ENCODE measurements around the gene UBR3. TPM values are rescaled to one million over a fixed set of nuclear protein-coding genes. Genes with fewer than 3 reads are reported as not detected.

The UBR3 gene
- total RNA-seq, 6 experiments from 2014 or later: 25.3 to 37.3 (median 29.9) TPM

DNA sequence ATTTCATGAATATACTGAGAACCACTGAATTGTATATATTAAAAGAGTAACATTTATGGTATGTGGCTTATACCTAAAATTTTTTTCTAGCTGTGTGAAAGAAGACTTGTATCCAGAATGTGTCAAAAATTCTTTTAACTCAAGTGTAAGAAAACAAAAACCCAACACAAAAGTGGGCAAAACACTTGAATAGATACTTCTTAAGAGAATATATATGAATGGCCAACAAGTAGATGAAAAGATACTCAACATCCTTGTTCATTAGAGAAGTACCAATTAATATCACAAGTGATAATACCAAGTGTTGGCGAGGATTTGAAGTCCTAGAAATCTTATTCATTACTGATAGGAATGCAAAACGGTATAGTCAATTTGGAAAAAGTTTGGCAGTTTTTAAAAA lies 243.5 kb downstream of the UBR3 start:
- Histone ChIP-seq H3K36me3 (peaks cover 0 to 9% (median 3%) of the 10 kb centered on the region in 4 donors), H3K4me3 (no peak overlapping the region), H3K27me3 (no peaks in the 10 kb centered on the region), H3K4me1 (no peaks in the 10 kb centered on the region), H3K27ac (no peak overlapping the region), H3K9me3 (no peaks in the 10 kb centered on the region)
- ATAC-seq: no peak
- WGBS (ENCODE audit: insufficient coverage, low coverage, low lambda C conversion rate, missing lambda C conversion rate): 86% methylated on average over 2 of the region's 2 CpGs
- TF ChIP-seq, protein P1, sequence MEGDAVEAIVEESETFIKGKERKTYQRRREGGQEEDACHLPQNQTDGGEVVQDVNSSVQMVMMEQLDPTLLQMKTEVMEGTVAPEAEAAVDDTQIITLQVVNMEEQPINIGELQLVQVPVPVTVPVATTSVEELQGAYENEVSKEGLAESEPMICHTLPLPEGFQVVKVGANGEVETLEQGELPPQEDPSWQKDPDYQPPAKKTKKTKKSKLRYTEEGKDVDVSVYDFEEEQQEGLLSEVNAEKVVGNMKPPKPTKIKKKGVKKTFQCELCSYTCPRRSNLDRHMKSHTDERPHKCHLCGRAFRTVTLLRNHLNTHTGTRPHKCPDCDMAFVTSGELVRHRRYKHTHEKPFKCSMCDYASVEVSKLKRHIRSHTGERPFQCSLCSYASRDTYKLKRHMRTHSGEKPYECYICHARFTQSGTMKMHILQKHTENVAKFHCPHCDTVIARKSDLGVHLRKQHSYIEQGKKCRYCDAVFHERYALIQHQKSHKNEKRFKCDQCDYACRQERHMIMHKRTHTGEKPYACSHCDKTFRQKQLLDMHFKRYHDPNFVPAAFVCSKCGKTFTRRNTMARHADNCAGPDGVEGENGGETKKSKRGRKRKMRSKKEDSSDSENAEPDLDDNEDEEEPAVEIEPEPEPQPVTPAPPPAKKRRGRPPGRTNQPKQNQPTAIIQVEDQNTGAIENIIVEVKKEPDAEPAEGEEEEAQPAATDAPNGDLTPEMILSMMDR (IDR thresholded peaks at IDR 0.05): no peak
- no peak for TF ChIP-seq POLR2A (IDR thresholded peaks at IDR 0.05)
- DNase-seq: no peak
- intact Hi-C loops (cut with DNase I): no loop called here

DNA sequence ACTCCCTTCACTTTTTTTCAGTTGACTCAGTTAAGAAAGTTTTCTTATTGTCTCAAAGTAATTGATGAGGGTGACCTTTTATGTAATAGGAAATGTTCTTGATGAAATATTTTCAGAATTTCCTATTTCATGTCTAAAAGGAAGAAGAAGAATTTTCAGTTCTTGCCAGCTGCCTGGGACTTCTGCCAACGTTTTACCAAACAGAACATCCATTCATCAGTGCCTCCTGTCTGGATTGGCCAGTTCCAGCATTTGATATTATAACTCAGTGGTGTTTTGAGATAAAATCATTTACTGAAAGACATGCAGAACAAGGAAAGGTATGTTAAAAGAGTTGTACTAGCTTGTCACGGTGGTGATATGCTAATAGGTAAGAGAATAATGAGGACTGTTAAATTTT lies 246.0 kb downstream of the UBR3 start:
- H3K27me3 ChIP-seq: no peaks in the 10 kb centered on the region
- H3K27ac ChIP-seq: no peak overlapping the region
- intact Hi-C loops (cut with DNase I): no loop called here
- ATAC-seq (peak in 2 of 4 donors; percentile 43 to 48), DNase-seq (peak in 2 of 3 donors; percentile 28 to 48)
- H3K9me3 ChIP-seq: no peaks in the 10 kb centered on the region
- WGBS (ENCODE audit: insufficient coverage, low coverage, low lambda C conversion rate, missing lambda C conversion rate): 17% methylated on average over 2 of the region's 2 CpGs
- no peaks in the 10 kb centered on the region for H3K4me1 ChIP-seq
- H3K36me3 ChIP-seq: peaks cover 0 to 3% (median under 1%) of the 10 kb centered on the region in 4 donors
- TF ChIP-seq POLR2A (IDR thresholded peaks at IDR 0.05): no peak
- TF ChIP-seq, protein P1 (IDR thresholded peaks at IDR 0.05): no peak
- no peak overlapping the region for H3K4me3 ChIP-seq

DNA sequence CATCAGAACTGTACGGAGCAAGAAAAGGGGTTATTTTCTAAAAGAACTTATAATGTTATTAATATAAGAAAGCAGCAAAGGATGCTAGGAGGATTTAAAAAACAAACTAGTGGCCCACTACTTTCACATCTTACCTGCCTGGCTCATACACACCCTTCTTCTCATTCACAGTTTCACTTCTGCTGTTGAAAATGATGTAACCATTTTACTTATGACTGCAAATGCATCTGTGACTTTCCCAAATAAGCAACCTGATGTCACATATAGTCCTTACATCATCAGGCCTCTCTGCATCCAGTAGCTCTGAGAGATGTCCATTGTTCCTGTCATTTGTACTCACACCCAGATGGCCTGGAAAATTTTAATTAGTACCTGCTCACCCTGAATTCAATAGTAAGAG lies 248.9 kb downstream of the UBR3 start:
- Histone ChIP-seq H3K4me1 (no peaks in the 10 kb centered on the region), H3K36me3 (peaks cover 0 to 15% (median 6%) of the 10 kb centered on the region in 4 donors), H3K27ac (no peak overlapping the region), H3K4me3 (no peak overlapping the region), H3K9me3 (no peaks in the 10 kb centered on the region), H3K27me3 (no peaks in the 10 kb centered on the region)
- DNase-seq (no peak), ATAC-seq (no peak)
- 88% methylated on average over 1 of the region's 1 CpG for WGBS (ENCODE audit: insufficient coverage, low coverage, low lambda C conversion rate, missing lambda C conversion rate)
- intact Hi-C loops (cut with DNase I): no loop called here
- no peak for TF ChIP-seq POLR2A (IDR thresholded peaks at IDR 0.05)

DNA sequence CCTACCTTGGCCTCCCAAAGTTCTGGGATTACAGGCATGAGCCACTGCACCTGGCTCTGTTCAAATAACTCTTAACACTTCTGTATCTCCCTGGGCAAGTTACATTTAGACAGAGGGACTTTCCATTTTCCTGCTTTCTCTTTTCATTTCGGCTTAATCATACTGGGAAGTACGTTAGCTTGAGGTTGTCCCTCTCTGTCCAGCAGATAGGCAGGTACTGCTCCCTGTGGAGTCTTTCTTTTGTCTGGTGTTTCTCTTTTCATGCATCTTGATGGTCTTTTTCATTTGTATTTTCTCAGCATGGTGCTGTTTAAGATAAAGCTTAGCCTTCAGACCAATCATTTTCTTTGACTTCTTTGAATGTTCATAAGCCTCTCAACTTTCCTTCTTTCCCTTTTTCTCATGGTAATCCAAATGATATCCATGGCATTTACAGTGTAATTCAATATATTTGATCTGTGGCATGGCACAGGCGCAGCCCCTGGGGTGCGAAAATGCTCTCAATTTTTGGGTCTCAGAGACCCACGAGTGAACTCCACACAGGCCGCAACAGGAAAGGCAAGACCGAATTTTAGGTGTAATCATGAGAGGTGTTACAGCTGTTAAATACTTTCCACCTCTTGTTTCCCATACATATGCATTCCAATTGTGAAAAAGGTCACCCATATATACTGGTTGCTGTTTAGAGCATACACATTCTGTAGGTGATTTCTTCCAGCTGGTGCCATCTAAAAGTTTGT lies 250.7 kb downstream of the UBR3 start:
- H3K27me3 ChIP-seq: no peaks in the 10 kb centered on the region
- DNase-seq: no peak
- H3K9me3 ChIP-seq: no peaks in the 10 kb centered on the region
- intact Hi-C loops (cut with DNase I): no loop called here
- ATAC-seq: peak in 1 of 4 donors; percentile 50
- WGBS (ENCODE audit: insufficient coverage, low coverage, low lambda C conversion rate, missing lambda C conversion rate): 85% methylated on average over 7 of the region's 7 CpGs
- H3K36me3 ChIP-seq: peaks cover 0 to 20% (median 6%) of the 10 kb centered on the region in 4 donors
- H3K4me3 ChIP-seq: no peak overlapping the region
- no peak for TF ChIP-seq POLR2A (IDR thresholded peaks at IDR 0.05)
- TF ChIP-seq, protein P1 (IDR thresholded peaks at IDR 0.05): no peak
- H3K27ac ChIP-seq: no peak overlapping the region
- H3K4me1 ChIP-seq: no peaks in the 10 kb centered on the region

DNA sequence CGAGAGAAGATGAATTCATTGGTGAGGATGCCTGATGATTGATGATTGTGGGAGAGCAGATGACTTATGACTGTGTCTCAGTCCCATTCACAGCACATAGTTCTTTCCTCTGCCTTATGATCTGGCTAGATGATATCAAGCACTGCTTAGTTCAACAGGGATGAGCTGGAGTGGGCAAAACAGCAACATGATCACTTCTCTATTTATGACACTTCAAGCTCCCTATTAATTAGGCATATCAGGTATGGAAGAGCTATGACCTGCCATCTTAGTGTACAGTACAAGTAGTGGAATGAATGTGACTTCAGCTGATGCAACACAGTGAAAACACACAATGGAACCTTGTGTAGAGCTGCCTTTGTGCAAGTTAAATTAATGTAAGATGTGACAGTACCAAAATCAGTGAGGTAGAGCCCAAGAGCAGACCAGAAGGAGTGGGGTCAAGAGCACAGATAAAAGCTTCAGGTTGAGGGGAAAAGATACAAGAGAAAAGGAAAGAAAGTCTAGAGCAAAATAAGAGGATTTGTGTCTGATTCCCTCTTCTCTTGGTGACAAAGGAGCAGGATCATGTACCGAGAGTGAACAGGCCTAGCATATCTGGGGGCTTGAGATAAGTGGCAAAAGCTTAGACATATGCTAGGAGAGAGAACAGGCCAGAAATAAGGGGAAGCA lies 257.7 kb downstream of the UBR3 start:
- DNase-seq (no peak), ATAC-seq (no peak)
- TF ChIP-seq POLR2A (IDR thresholded peaks at IDR 0.05): no peak
- TF ChIP-seq, protein P1 (IDR thresholded peaks at IDR 0.05): no peak
- Histone ChIP-seq H3K4me3 (no peak overlapping the region), H3K36me3 (peaks cover 0 to 14% (median 5%) of the 10 kb centered on the region in 4 donors), H3K9me3 (no peaks in the 10 kb centered on the region), H3K27me3 (no peaks in the 10 kb centered on the region), H3K4me1 (no peaks in the 10 kb centered on the region), H3K27ac (no peak overlapping the region)
- intact Hi-C loops (cut with DNase I): no loop called here
- 100% methylated on average over 2 of the region's 2 CpGs for WGBS (ENCODE audit: insufficient coverage, low coverage, low lambda C conversion rate, missing lambda C conversion rate)

Measured in right lobe of liver (tissue), 6 donors.